Body of pancreas (tissue), 4 donors: ENCODE measurements around the gene THEM5. TPM values are rescaled to one million over a fixed set of nuclear protein-coding genes. Genes with fewer than 3 reads are reported as not detected.

Source experiments
- ATAC-seq: fragments of 150-250 bp; one replicate; pipeline ENCODE4 v1.9.1; 2016
- DNase-seq, 4 donors: peaks; one replicate each; pipeline ENCODE4 v3.0.0-alpha.2; 2019
- H3K27ac ChIP-seq, 4 donors: fragments of 200-600 bp; sonication (generic); 1 replicate in 3 of 4; 2 replicates in 1 of 4; pipeline versions ENCODE4 v1.5.1 to v1.6.1; 2016 to 2019; ENCODE audit warnings: mild to moderate bottlenecking in 1 of 4, mixed read lengths in 1 of 4, moderate library complexity in 1 of 4
- H3K27me3 ChIP-seq, 2 donors: fragments of 200-600 bp; sonication (generic); one replicate each; pipeline ENCODE4 v1.6.0; 2016; ENCODE audit warnings: mild to moderate bottlenecking in 1 of 2
- H3K36me3 ChIP-seq, 2 donors: fragments of 200-600 bp; sonication (generic); replicated peaks in 1 of 2; 2 replicates each; pipeline ENCODE4 v1.5.1; 2016; ENCODE audit warnings: low read depth in 2 of 2; ENCODE audit not compliant: insufficient read depth in 1 of 2
- H3K4me1 ChIP-seq: fragments of 200-600 bp; sonication (generic); one replicate; pipeline ENCODE4 v1.6.0; 2016
- H3K4me3 ChIP-seq, 2 donors: fragments of 200-600 bp; sonication (generic); 1 replicate in 1 of 2; 2 replicates in 1 of 2; pipeline ENCODE4 v1.5.1; 2016 to 2019
- H3K9me3 ChIP-seq, 3 donors: fragments of 200-600 bp; sonication (generic); 1 replicate in 2 of 3; 2 replicates in 1 of 3; pipeline ENCODE4 v1.5.1; 2016
- CTCF ChIP-seq, 7 experiments: fragments of 450-650 bp in 4 of 7; fragments of 200-600 bp in 3 of 7; sonication (generic) in 3 of 7; IDR thresholded peaks; one replicate each; pipeline ENCODE4 v1.5.1; 2016 to 2019; ENCODE audit warnings: antibody characterized with exemption in 7 of 7
- POLR2A ChIP-seq, 3 donors: fragments of 450-650 bp; IDR thresholded peaks; one replicate each; pipeline ENCODE4 v1.6.1; 2016; ENCODE audit warnings: antibody characterized with exemption in 3 of 3, mild to moderate bottlenecking in 2 of 3
- WGBS, 2 donors: methylation state at CpG; one replicate each; pipeline ENCODE4 v1.1.5; 2017; 5-methylcytosine and 5-hydroxymethylcytosine counted together
- intact Hi-C: fragments of 100-400 bp; cut with DNase I; formaldehyde crosslinking; loops from one replicate; pipeline ENCODE4 v1.15.1; 2023
- total RNA-seq, 2 donors: library from RNA; depleted of rRNA; stranded (reverse); fragments of >200 nt; gene quantifications; one replicate each; pipeline ENCODE4 v1.1.0, GENCODE V29; 2016

The THEM5 gene
- total RNA-seq, 2 donors from 2014 or later, result not detected

GRCh38 chr1:151854658-151855057, 1.1 kb upstream of the THEM5 start:
- no peak for DNase-seq
- Histone ChIP-seq H3K27me3 (no peaks in the 10 kb centered on the region), H3K4me1 (no peaks in the 10 kb centered on the region), H3K9me3 (no peaks in the 10 kb centered on the region), H3K36me3 (no peaks in the 10 kb centered on the region), H3K27ac (no peak overlapping the region), H3K4me3 (no peak overlapping the region)
- intact Hi-C loops, result no loop called here
- 79% methylated on average over 7 of the region's 7 CpGs for WGBS, 2 donors
- no peak for ATAC-seq
- no peak for TF ChIP-seq CTCF (IDR thresholded peaks at IDR 0.05)
- TF ChIP-seq POLR2A (IDR thresholded peaks at IDR 0.05), result no peak

DNA sequence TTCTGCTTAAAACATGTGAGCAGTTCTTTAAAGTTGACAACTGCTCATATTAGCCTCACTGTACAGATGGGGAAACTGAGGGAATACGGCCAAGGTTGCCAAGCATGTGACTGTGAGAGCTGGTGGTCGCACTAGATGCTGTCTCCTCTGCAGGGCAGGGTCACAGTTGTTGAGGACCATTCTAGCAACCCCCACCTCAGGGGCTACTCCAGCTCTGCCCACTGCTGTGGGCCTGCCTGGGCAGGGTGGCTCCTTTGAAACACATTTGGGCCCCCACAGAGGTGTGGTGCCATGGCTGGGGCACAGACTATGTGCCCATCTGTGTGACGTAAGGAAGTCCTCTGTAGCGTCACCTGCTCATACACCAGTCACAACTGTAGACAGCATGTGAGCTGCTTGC, 779 bp downstream of the THEM5 start:
- WGBS, 2 donors, result 72 to 73% methylated on average over 3 to 4 of the region's 4 CpGs
- Histone ChIP-seq H3K36me3 (no peaks in the 10 kb centered on the region), H3K27me3 (no peaks in the 10 kb centered on the region), H3K27ac (no peak overlapping the region), H3K9me3 (no peaks in the 10 kb centered on the region), H3K4me1 (no peaks in the 10 kb centered on the region), H3K4me3 (no peak overlapping the region)
- intact Hi-C loops, result no loop called here
- ATAC-seq (no peak), DNase-seq (no peak)
- no peak for TF ChIP-seq POLR2A (IDR thresholded peaks at IDR 0.05)
- TF ChIP-seq CTCF (IDR thresholded peaks at IDR 0.05), result no peak

DNA sequence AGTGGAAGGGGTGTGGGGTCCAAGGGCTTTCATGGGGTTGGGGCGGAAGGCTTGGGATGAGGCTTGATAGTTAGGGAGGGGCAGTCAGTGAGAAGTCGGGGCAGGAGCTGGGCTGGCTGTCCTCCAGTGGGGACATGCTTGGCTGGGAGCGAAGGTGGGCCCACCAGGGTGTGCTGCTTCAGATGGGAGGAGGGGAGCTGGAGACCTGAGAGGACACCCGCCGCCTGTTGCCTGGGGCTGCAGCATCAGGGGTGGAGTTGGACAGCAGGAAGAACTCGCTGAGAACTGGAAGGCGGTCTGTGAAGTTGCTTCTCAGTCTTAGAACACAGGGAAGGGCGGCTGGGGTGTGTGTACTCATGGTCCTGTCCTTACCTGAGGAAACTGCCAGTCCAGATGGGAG, 1.6 kb downstream of the THEM5 start:
- H3K27ac ChIP-seq, result no peak overlapping the region
- TF ChIP-seq POLR2A (IDR thresholded peaks at IDR 0.05), result no peak
- no peak for TF ChIP-seq CTCF (IDR thresholded peaks at IDR 0.05)
- no peaks in the 10 kb centered on the region for H3K9me3 ChIP-seq
- no peaks in the 10 kb centered on the region for H3K27me3 ChIP-seq
- intact Hi-C loops, result no loop called here
- DNase-seq, result no peak
- no peak overlapping the region for H3K4me3 ChIP-seq
- H3K4me1 ChIP-seq, result no peaks in the 10 kb centered on the region
- ATAC-seq, result no peak
- H3K36me3 ChIP-seq, result no peaks in the 10 kb centered on the region
- 74 to 77% methylated on average over 8 of the region's 8 CpGs for WGBS, 2 donors

GRCh38 chr1:151849871-151850270, 3.6 kb downstream of the THEM5 start:
- no peak overlapping the region for H3K27ac ChIP-seq
- TF ChIP-seq CTCF (IDR thresholded peaks at IDR 0.05) (no peak), POLR2A (IDR thresholded peaks at IDR 0.05) (no peak)
- intact Hi-C loops, result no loop called here
- H3K36me3 ChIP-seq, result no peaks in the 10 kb centered on the region
- no peak for DNase-seq
- H3K9me3 ChIP-seq, result no peaks in the 10 kb centered on the region
- H3K27me3 ChIP-seq, result no peaks in the 10 kb centered on the region
- ATAC-seq, result no peak
- H3K4me3 ChIP-seq, result no peak overlapping the region
- H3K4me1 ChIP-seq, result peaks cover 8% of the 10 kb centered on the region

GRCh38 chr1:151849126-151849525, 4.4 kb downstream of the THEM5 start:
- no peak for ATAC-seq
- DNase-seq, result no peak
- 61 to 64% methylated on average over 3 of the region's 3 CpGs for WGBS, 2 donors

More at GRCh38 chr1:151849126-151849525, 4.4 kb downstream of the THEM5 start:
- intact Hi-C loops, result no loop called here
- Histone ChIP-seq H3K4me3 (no peak overlapping the region), H3K9me3 (no peaks in the 10 kb centered on the region), H3K27me3 (no peaks in the 10 kb centered on the region), H3K4me1 (peaks cover 8% of the 10 kb centered on the region), H3K36me3 (no peaks in the 10 kb centered on the region), H3K27ac (no peak overlapping the region)
- TF ChIP-seq CTCF (IDR thresholded peaks at IDR 0.05) (no peak), POLR2A (IDR thresholded peaks at IDR 0.05) (no peak)
